Keratinocyte (primary cell): ENCODE results near the gene SLC13A3. TPM values are rescaled to one million over a fixed set of nuclear protein-coding genes. Genes with fewer than 3 reads are reported as not detected.

Experiments
- DNase-seq: peaks from one replicate; pipeline ENCODE4 v3.0.0-alpha.2; 2011; ENCODE audit warnings: low read depth, missing footprints, low spot score
- FAIRE-seq: peaks from 2 replicates; lab custom pipeline; 2011; peaks lifted over from hg19 to GRCh38; lab: Jason Lieb, UNC
- H2AFZ ChIP-seq: 2 replicates; pipeline ENCODE4 v1.6.0; 2012; ENCODE audit warnings: low read length, control low read depth, inconsistent platforms; ENCODE audit not compliant: control insufficient read depth
- H3K27ac ChIP-seq: 2 replicates; pipeline ENCODE4 v1.5.1; 2011; ENCODE audit warnings: low read length; ENCODE audit not compliant: control insufficient read depth, insufficient read depth
- H3K27me3 ChIP-seq: 3 replicates; pipeline ENCODE4 v1.6.0; 2011; ENCODE audit warnings: low read length; ENCODE audit not compliant: control insufficient read depth, insufficient read depth; ENCODE audit errors: extremely low read depth
- H3K36me3 ChIP-seq, 2 experiments: 2 replicates in 1 of 2; 3 replicates in 1 of 2; pipeline ENCODE4 v1.5.1; 2011; ENCODE audit warnings: low read length in 2 of 2, mild to moderate bottlenecking in 1 of 2; ENCODE audit not compliant: control insufficient read depth in 2 of 2, insufficient read depth in 2 of 2; ENCODE audit errors: extremely low read depth in 1 of 2
- H3K4me1 ChIP-seq: 3 replicates; pipeline ENCODE4 v1.5.1; 2011; ENCODE audit warnings: low read length; ENCODE audit not compliant: control insufficient read depth, insufficient read depth; ENCODE audit errors: extremely low read depth
- H3K4me2 ChIP-seq: 3 replicates; pipeline ENCODE4 v1.6.0; 2011; ENCODE audit warnings: low read depth, low read length; ENCODE audit not compliant: control insufficient read depth, insufficient read depth; ENCODE audit errors: extremely low read depth
- H3K4me3 ChIP-seq, 3 experiments: fragments of 200-600 bp in 1 of 3; sonication (generic) in 1 of 3; 2 replicates in 2 of 3; 3 replicates in 1 of 3; pipeline ENCODE4 v1.5.1; 2011 to 2016; ENCODE audit warnings: low read length in 3 of 3, mild to moderate bottlenecking in 3 of 3, control low read depth in 2 of 3, inconsistent platforms in 1 of 3, low read depth in 1 of 3, mixed read lengths in 1 of 3, mixed run types in 1 of 3, moderate library complexity in 1 of 3; ENCODE audit not compliant: control insufficient read depth in 2 of 3, insufficient read depth in 2 of 3; ENCODE audit errors: extremely low read depth in 1 of 3
- H3K79me2 ChIP-seq: 2 replicates; pipeline ENCODE4 v1.6.0; 2012; ENCODE audit warnings: low read length; ENCODE audit not compliant: control insufficient read depth, insufficient read depth
- H3K9ac ChIP-seq: 3 replicates; pipeline ENCODE4 v1.6.0; 2011; ENCODE audit warnings: low read length; ENCODE audit not compliant: control insufficient read depth, insufficient read depth; ENCODE audit errors: extremely low read depth
- H3K9me1 ChIP-seq: 3 replicates; pipeline ENCODE4 v1.6.0; 2011; ENCODE audit warnings: low read length; ENCODE audit not compliant: control insufficient read depth, insufficient read depth; ENCODE audit errors: extremely low read depth
- H3K9me3 ChIP-seq: 2 replicates; pipeline ENCODE4 v1.5.1; 2012; ENCODE audit warnings: low read depth, low read length; ENCODE audit not compliant: control insufficient read depth
- H4K20me1 ChIP-seq: 3 replicates; pipeline ENCODE4 v1.6.0; 2011; ENCODE audit warnings: low read length; ENCODE audit not compliant: control insufficient read depth, insufficient read depth; ENCODE audit errors: extremely low read depth
- CTCF ChIP-seq, 3 experiments: IDR thresholded peaks in 1 of 3; conservative IDR thresholded peaks in 1 of 3; optimal IDR thresholded peaks in 1 of 3; 2 replicates in 2 of 3; 3 replicates in 1 of 3; pipeline versions ENCODE3 to v1.5.1; 2011; ENCODE audit warnings: low read length in 3 of 3, mild to moderate bottlenecking in 3 of 3, moderate library complexity in 2 of 3, control low read depth in 1 of 3, inconsistent platforms in 1 of 3; ENCODE audit not compliant: insufficient read depth in 2 of 3; ENCODE audit errors: extremely low read depth in 1 of 3
- EZH2 ChIP-seq: IDR thresholded peaks from one replicate; pipeline ENCODE4 v1.6.1; 2012; ENCODE audit warnings: inconsistent platforms, mild to moderate bottlenecking, low read length, moderate library complexity
- dilution Hi-C: fragments of 300-500 bp; cut with MboI; formaldehyde crosslinking; loops from one replicate; pipeline ENCODE4 v1.7.0; 2020; ENCODE audit warnings: low sequenced_read_pairs; ENCODE audit not compliant: extremely low pct_ligation_motif_present
- polyA plus RNA-seq, 5 experiments: library from polyadenylated mRNA; depleted of rRNA in 3 of 5; stranded (reverse) in 3 of 5; stranded (forward) in 1 of 5; unstranded in 1 of 5; fragments of >200 nt; gene quantifications; 1 replicate in 1 of 5; 2 replicates in 3 of 5; 3 replicates in 1 of 5; pipeline versions ENCODE4 v1.2.1 to v1.2.3, GENCODE V29; 2011 to 2012; ENCODE audit warnings: missing spikeins in 2 of 5, low read depth in 1 of 5, low replicate concordance in 1 of 5

SLC13A3 gene
- polyA plus RNA-seq, 1 donor (not counting 4 experiments of a cell fraction or from before 2014, with no cell fraction given) = 4.5 TPM

- no peaks in the 10 kb centered on the region for H3K79me2 ChIP-seq
- dilution Hi-C loops = no loop called here
- H3K9me1 ChIP-seq = no peaks in the 10 kb centered on the region
- no peaks in the 10 kb centered on the region for H4K20me1 ChIP-seq
- H3K4me1 ChIP-seq = no peaks in the 10 kb centered on the region
- H3K27me3 ChIP-seq = no peaks in the 10 kb centered on the region
- H3K9ac ChIP-seq = no peak overlapping the region
- FAIRE-seq = no peak
- H3K27ac ChIP-seq = no peak overlapping the region
- H2AFZ ChIP-seq = no peak overlapping the region
- H3K4me2 ChIP-seq = no peak overlapping the region
- no peaks in the 10 kb centered on the region for H3K9me3 ChIP-seq
- DNase-seq = no peak
- no peak overlapping the region for H3K4me3 ChIP-seq
- no peak for TF ChIP-seq CTCF (optimal IDR thresholded peaks at IDR 0.05 in 1 of 3, IDR thresholded peaks at IDR 0.05 in 1 of 3, conservative IDR thresholded peaks at IDR 0.05 in 1 of 3; ENCODE audit: extremely low read depth in 1 of 3, insufficient read depth in 2 of 3, low read length in 3 of 3)
- no peak for TF ChIP-seq EZH2
- H3K36me3 ChIP-seq = no peaks in the 10 kb centered on the region
Measured at GRCh38 chr20:46599227-46599987, 51.9 kb downstream of the SLC13A3 start.

GRCh38 chr20:46595933-46596332 is 55.3 kb downstream of the SLC13A3 start:
- no peaks in the 10 kb centered on the region for H4K20me1 ChIP-seq
- no peaks in the 10 kb centered on the region for H3K27me3 ChIP-seq
- no peaks in the 10 kb centered on the region for H3K9me3 ChIP-seq
- dilution Hi-C loops = no loop called here
- H3K4me3 ChIP-seq = no peak overlapping the region
- FAIRE-seq (no peak), DNase-seq (no peak)
- H3K79me2 ChIP-seq = no peaks in the 10 kb centered on the region
- no peaks in the 10 kb centered on the region for H3K9me1 ChIP-seq
- TF ChIP-seq EZH2 (no peak), CTCF (optimal IDR thresholded peaks at IDR 0.05 in 1 of 3, IDR thresholded peaks at IDR 0.05 in 1 of 3, conservative IDR thresholded peaks at IDR 0.05 in 1 of 3; ENCODE audit: extremely low read depth in 1 of 3, insufficient read depth in 2 of 3, low read length in 3 of 3) (no peak)
- no peaks in the 10 kb centered on the region for H3K4me1 ChIP-seq
- no peak overlapping the region for H3K9ac ChIP-seq
- H3K27ac ChIP-seq = no peak overlapping the region
- H3K4me2 ChIP-seq = no peak overlapping the region
- no peak overlapping the region for H2AFZ ChIP-seq
- no peaks in the 10 kb centered on the region for H3K36me3 ChIP-seq
